Left lung (tissue), 10 donors: ENCODE measurements around the gene SEMA4F. TPM values are rescaled to one million over a fixed set of nuclear protein-coding genes. Genes with fewer than 3 reads are reported as not detected.
A peak's percentile ranks its signal among the peaks of the same experiment; 100 is the strongest.

ENCODE experiments used
- ATAC-seq: fragments of 200-7000 bp; cut with Tn5 transposase; one replicate; pipeline ENCODE4 v1.9.1; 2020; ENCODE audit warnings: moderate library complexity
- DNase-seq, 4 donors: peaks; one replicate each; pipeline ENCODE4 v3.0.0-alpha.2; 2013 to 2020
- H3K27ac ChIP-seq, 2 donors: fragments of 200-600 bp; sonication (generic) in 1 of 2; one replicate each; pipeline versions ENCODE4 v1.5.0 to v1.8.0; 2020 to 2021
- H3K27me3 ChIP-seq, 2 donors: fragments of 200-600 bp; sonication (generic) in 1 of 2; one replicate each; pipeline versions ENCODE4 v1.5.0 to v1.8.0; 2020 to 2021
- H3K36me3 ChIP-seq, 2 donors: fragments of 200-600 bp; sonication (generic) in 1 of 2; one replicate each; pipeline versions ENCODE4 v1.5.0 to v1.8.0; 2020 to 2021
- H3K4me1 ChIP-seq, 2 donors: fragments of 200-600 bp; one replicate each; pipeline ENCODE4 v1.8.0; 2021
- H3K4me3 ChIP-seq, 2 donors: fragments of 200-600 bp; sonication (generic) in 1 of 2; one replicate each; pipeline versions ENCODE4 v1.5.0 to v1.8.0; 2020 to 2021; ENCODE audit warnings: mild to moderate bottlenecking in 1 of 2
- H3K9me3 ChIP-seq, 2 donors: fragments of 200-600 bp; sonication (generic) in 1 of 2; one replicate each; pipeline versions ENCODE4 v1.5.0 to v1.8.0; 2020 to 2021
- CTCF ChIP-seq, 2 donors: fragments of 200-600 bp; sonication (generic) in 1 of 2; IDR thresholded peaks; one replicate each; pipeline versions ENCODE4 v1.5.0 to v1.8.0; 2021; ENCODE audit warnings: antibody characterized with exemption in 2 of 2
- intact Hi-C, 2 donors: fragments of 100-400 bp; cut with DNase I; formaldehyde crosslinking; loops; one replicate each; pipeline versions ENCODE4 v1.11.2 to v1.14.2; 2022
- polyA plus RNA-seq, 6 donors: library from polyadenylated mRNA; unstranded; fragments of 120-200 nt; gene quantifications; one replicate each; pipeline ENCODE4 v1.2.1, GENCODE V29; 2013; ENCODE audit not compliant: insufficient read length in 6 of 6
- total RNA-seq, 2 donors: library from RNA; stranded (reverse); fragmentation: NEBNext Ultra II Directional; extraction: Animal tissue kit (Norgen Biotek cat#: 25700); gene quantifications; one replicate each; pipeline ENCODE4 v1.2.1, GENCODE V29; 2021
- donor health status: DM: no; HTN: yes; CAD: no.
- donor health status: DM: no; HTN: no; CAD: no.

Gene SEMA4F
- total and polyA plus RNA-seq, 8 donors = 6.0 to 23.8 (median 6.8) TPM

GRCh38 chr2:74682501-74682900 lies 28.5 kb downstream of the SEMA4F start:
- Histone ChIP-seq H3K27me3 (no peaks in the 10 kb centered on the region), H3K36me3 (peaks cover 0 to 14% of the 10 kb centered on the region in 2 donors), H3K4me1 (no peaks in the 10 kb centered on the region), H3K4me3 (no peak overlapping the region), H3K27ac (no peak overlapping the region), H3K9me3 (no peaks in the 10 kb centered on the region)
- ATAC-seq (no peak), DNase-seq (no peak)
- intact Hi-C loops = no loop called here
- no peak for TF ChIP-seq CTCF (IDR thresholded peaks at IDR 0.05)

DNA sequence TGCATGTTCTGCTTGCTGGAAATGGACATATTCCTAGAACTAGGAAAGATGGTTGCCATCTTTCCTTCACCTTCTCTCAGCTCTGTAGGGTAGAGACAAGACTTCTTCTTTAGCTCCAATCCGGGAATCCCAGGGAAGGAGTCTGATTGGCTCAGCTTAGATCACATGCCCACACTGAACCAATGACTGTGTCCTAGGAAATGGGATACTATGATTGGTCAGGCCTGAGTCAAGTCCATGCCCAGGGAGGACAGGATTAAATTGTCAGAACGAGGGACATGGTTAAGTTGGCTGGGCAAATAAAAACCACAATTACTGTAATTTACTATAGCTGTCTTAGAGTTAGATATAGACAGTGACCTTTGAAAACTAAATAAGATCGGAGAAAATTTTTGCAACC lies 31.4 kb downstream of the SEMA4F start:
- peaks cover 0 to under 1% of the 10 kb centered on the region in 2 donors for H3K36me3 ChIP-seq
- H3K9me3 ChIP-seq = no peaks in the 10 kb centered on the region
- H3K27me3 ChIP-seq = no peaks in the 10 kb centered on the region
- H3K4me1 ChIP-seq = peaks cover 0 to under 1% of the 10 kb centered on the region in 2 donors
- DNase-seq (no peak), ATAC-seq (no peak)
- intact Hi-C loops = no loop called here
- H3K4me3 ChIP-seq = no peak overlapping the region
- no peak for TF ChIP-seq CTCF (IDR thresholded peaks at IDR 0.05)
- H3K27ac ChIP-seq = no peak overlapping the region

DNA sequence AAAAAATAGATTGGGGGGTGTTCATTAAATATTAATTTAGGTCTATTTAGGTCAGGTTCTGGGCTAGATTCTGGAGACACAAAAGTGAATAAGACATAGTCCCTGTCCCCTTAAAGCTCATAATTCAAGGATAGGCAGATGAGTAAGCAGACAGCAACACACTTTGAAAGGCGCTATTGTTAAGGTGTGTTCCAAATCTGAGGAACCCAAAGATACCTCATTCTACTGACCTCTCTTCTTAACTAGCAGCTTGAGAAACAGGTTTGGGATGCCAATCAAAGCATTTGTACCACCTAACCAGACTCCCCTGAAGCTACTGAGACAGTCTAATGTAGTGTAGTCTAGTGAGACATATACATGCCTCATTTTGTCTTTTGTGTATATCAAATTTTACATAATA lies 34.8 kb downstream of the SEMA4F start:
- ATAC-seq = no peak

GRCh38 chr2:74689671-74690070 lies 35.6 kb downstream of the SEMA4F start:
- no peak for TF ChIP-seq CTCF (IDR thresholded peaks at IDR 0.05)
- Histone ChIP-seq H3K36me3 (no peaks in the 10 kb centered on the region), H3K27ac (no peak overlapping the region), H3K4me3 (no peak overlapping the region), H3K27me3 (no peaks in the 10 kb centered on the region), H3K9me3 (no peaks in the 10 kb centered on the region), H3K4me1 (peaks cover 0 to 22% of the 10 kb centered on the region in 2 donors)
- DNase-seq (no peak), ATAC-seq (no peak)
- intact Hi-C loops = loop anchor here in 1 of 2 donors (5.0 kb wide), 1 partner anchor 188 kb away; no protein-coding TSS in a partner anchor

More for the DNA sequence above, 34.8 kb downstream of the SEMA4F start:
- Histone ChIP-seq H3K27ac (no peak overlapping the region), H3K4me1 (peaks cover 0 to 14% of the 10 kb centered on the region in 2 donors), H3K27me3 (no peaks in the 10 kb centered on the region), H3K4me3 (no peak overlapping the region), H3K9me3 (no peaks in the 10 kb centered on the region), H3K36me3 (no peaks in the 10 kb centered on the region)
- intact Hi-C loops = no loop called here
- TF ChIP-seq CTCF (IDR thresholded peaks at IDR 0.05) = no peak
- no peak for DNase-seq

DNA sequence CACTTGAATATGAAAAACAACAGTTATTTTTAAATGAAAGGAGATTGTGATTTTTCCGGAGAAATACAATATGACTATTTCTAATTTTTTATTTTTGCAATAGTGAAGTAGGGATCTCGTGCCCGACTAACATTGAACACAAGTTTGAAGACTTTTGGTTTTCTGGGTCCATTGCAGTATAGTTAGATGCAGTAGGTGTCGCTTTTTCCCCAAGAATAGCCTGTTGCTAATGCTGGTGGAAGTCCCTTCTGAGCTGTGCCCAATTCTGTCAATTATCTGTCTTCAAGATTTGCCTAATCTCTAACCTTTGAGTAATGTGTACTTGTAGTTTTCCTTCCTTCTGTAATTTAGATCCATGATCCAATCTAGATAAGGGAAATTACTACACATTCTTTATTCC lies 36.5 kb downstream of the SEMA4F start:
- H3K4me3 ChIP-seq = no peak overlapping the region
- DNase-seq (peak in 2 of 4 donors; percentile 29 to 61), ATAC-seq (peak; percentile 96)
- H3K9me3 ChIP-seq = no peaks in the 10 kb centered on the region
- peak; percentile 59 to 66 for TF ChIP-seq CTCF (IDR thresholded peaks at IDR 0.05)
- no peak overlapping the region for H3K27ac ChIP-seq
- H3K36me3 ChIP-seq = no peaks in the 10 kb centered on the region
- H3K4me1 ChIP-seq = peaks cover 0 to 23% of the 10 kb centered on the region in 2 donors
- intact Hi-C loops = loop anchor here in 1 of 2 donors (5.0 kb wide), 1 partner anchor 187 kb away; no protein-coding TSS in a partner anchor
- H3K27me3 ChIP-seq = no peaks in the 10 kb centered on the region
